ENCODE data around the gene IMMT.

Gene IMMT

GRCh38 chr2:86158286-86158685 lies 37.0 kb downstream of the IMMT start:
- Histone ChIP-seq H3K9ac (ENCODE audit: low read depth, low read length) (no peak overlapping the region), H3K4me3 (ENCODE audit: low read length) (no peak overlapping the region), H3K4me2 (ENCODE audit: low read length) (no peak overlapping the region), H3K9me3 (replicated peaks; ENCODE audit: low read length) (no peaks in the 10 kb centered on the region), H3K4me1 (ENCODE audit: control insufficient read depth, insufficient read depth, low read length) (no peaks in the 10 kb centered on the region), H3K27me3 (ENCODE audit: control insufficient read depth, insufficient read depth, low read length) (no peaks in the 10 kb centered on the region), H3K36me3 (ENCODE audit: insufficient read depth, low read length) (peaks cover 55% of the 10 kb centered on the region)

DNA sequence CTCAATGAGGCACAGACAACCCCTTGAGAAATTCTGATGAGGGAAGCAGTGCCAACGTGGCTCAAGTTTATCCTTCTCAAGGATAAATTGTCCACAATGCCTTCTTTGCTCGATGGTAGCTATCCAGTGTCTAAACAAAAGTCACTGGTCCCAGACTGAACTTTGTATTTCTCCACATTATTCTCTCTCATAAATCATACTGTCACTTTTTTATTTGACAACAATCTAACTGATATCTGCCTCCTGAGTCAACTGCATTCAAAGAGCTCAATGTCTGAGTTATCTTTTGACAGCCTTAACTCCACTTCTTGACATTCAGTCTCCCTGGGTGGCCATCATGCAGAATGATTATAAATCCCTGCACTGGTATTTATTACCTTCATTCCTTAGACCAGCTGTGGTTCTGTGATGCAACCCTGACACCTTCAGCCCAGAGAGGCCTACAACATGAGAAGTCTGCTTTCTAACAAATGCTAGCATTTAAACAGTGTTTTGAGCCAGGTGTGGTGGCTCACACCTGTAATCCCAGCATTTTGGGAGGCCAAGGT lies 38.2 kb downstream of the IMMT start:
- H3K36me3 ChIP-seq (ENCODE audit: insufficient read depth, low read length) = peaks cover 53% of the 10 kb centered on the region
- H3K4me1 ChIP-seq (ENCODE audit: control insufficient read depth, insufficient read depth, low read length) = no peaks in the 10 kb centered on the region
- no peak overlapping the region for H3K9ac ChIP-seq (ENCODE audit: low read depth, low read length)
- no peak overlapping the region for H3K4me2 ChIP-seq (ENCODE audit: low read length)
- no peaks in the 10 kb centered on the region for H3K27me3 ChIP-seq (ENCODE audit: control insufficient read depth, insufficient read depth, low read length)
- no peaks in the 10 kb centered on the region for H3K9me3 ChIP-seq (replicated peaks; ENCODE audit: low read length)
- no peak overlapping the region for H3K4me3 ChIP-seq (ENCODE audit: low read length)

GRCh38 chr2:86150502-86150901 lies 44.8 kb downstream of the IMMT start:
- Histone ChIP-seq H3K9ac (ENCODE audit: low read depth, low read length) (no peak overlapping the region), H3K4me2 (ENCODE audit: low read length) (no peak overlapping the region), H3K9me3 (replicated peaks; ENCODE audit: low read length) (no peaks in the 10 kb centered on the region), H3K27me3 (ENCODE audit: control insufficient read depth, insufficient read depth, low read length) (no peaks in the 10 kb centered on the region), H3K36me3 (ENCODE audit: insufficient read depth, low read length) (peaks cover 67% of the 10 kb centered on the region), H3K4me3 (ENCODE audit: low read length) (no peak overlapping the region), H3K4me1 (ENCODE audit: control insufficient read depth, insufficient read depth, low read length) (no peaks in the 10 kb centered on the region)

- Histone ChIP-seq H3K27me3 (ENCODE audit: control insufficient read depth, insufficient read depth, low read length) (no peaks in the 10 kb centered on the region), H3K4me2 (ENCODE audit: low read length) (no peak overlapping the region), H3K4me1 (ENCODE audit: control insufficient read depth, insufficient read depth, low read length) (no peaks in the 10 kb centered on the region), H3K4me3 (ENCODE audit: low read length) (no peak overlapping the region), H3K9ac (ENCODE audit: low read depth, low read length) (no peak overlapping the region), H3K9me3 (replicated peaks; ENCODE audit: low read length) (no peaks in the 10 kb centered on the region), H3K36me3 (ENCODE audit: insufficient read depth, low read length) (peaks cover 75% of the 10 kb centered on the region)
Observed at GRCh38 chr2:86147793-86148192, 47.5 kb downstream of the IMMT start.

DNA sequence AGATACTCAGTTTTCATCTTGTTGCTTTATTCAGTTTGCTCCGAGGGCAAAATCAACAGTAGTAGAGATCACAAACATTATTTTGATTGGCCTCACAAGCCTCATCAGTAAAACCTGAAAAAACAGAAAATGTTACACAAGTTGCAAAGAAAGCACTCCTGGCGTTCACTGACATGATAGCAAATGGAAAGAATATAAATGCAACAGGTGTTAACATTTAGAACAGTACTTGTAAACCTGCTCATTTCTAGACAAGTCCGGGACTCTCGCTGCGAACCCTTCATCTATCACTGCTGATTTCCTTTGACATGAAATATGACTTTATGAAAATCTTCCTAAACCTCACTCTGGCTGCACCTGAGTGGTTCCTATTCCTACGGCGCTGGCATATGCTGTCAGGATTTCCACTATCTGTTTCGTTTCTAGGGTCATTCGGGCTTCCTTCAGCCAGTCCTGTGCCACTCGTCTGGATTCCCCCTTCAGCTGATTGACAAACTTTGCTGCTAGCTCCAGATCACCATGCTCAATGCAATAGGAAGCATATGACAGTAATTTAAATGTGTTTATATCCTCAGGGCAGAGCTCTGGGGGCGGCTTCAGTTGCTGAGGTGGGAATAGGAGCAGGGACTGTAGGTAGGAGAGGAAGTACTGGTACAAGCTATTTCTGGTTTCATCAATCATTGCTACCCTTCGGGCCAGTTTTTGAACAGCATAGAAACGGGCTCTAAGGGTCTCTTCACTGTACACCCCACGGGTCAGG lies 51.2 kb downstream of the IMMT start:
- Histone ChIP-seq H3K9ac (ENCODE audit: low read depth, low read length) (no peak overlapping the region), H3K36me3 (ENCODE audit: insufficient read depth, low read length) (peaks cover 80% of the 10 kb centered on the region), H3K4me1 (ENCODE audit: control insufficient read depth, insufficient read depth, low read length) (no peaks in the 10 kb centered on the region), H3K4me3 (ENCODE audit: low read length) (no peak overlapping the region), H3K4me2 (ENCODE audit: low read length) (no peak overlapping the region), H3K27me3 (ENCODE audit: control insufficient read depth, insufficient read depth, low read length) (no peaks in the 10 kb centered on the region), H3K9me3 (replicated peaks; ENCODE audit: low read length) (no peaks in the 10 kb centered on the region)

DNA sequence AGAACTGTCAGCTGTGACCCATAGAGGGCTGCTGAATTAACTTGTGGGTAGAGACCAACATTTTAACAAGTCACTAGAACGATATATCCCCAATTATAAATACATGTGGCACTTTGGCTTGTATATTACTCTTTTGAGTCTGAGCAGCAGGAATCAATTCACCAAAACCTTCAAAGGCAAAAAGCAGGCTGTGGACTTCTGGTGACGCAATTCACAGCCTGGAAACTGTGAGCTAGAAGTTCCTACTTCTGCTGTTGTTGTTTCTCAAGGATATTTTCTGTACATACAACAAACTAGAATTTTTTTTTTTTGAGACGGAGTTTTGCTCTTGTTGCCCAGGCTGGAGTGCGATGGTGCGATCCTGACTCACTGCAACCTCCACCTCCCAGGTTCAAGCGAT lies 52.0 kb downstream of the IMMT start:
- H3K9ac ChIP-seq (ENCODE audit: low read depth, low read length) = no peak overlapping the region
- H3K36me3 ChIP-seq (ENCODE audit: insufficient read depth, low read length) = peaks cover 80% of the 10 kb centered on the region
- no peaks in the 10 kb centered on the region for H3K4me1 ChIP-seq (ENCODE audit: control insufficient read depth, insufficient read depth, low read length)

GRCh38 chr2:86142436-86143257 lies 52.6 kb downstream of the IMMT start:
- H3K4me3 ChIP-seq (ENCODE audit: low read length) = no peak overlapping the region
- H3K4me1 ChIP-seq (ENCODE audit: control insufficient read depth, insufficient read depth, low read length) = no peaks in the 10 kb centered on the region
- no peak overlapping the region for H3K9ac ChIP-seq (ENCODE audit: low read depth, low read length)
- H3K4me2 ChIP-seq (ENCODE audit: low read length) = no peak overlapping the region
- no peaks in the 10 kb centered on the region for H3K27me3 ChIP-seq (ENCODE audit: control insufficient read depth, insufficient read depth, low read length)
- no peaks in the 10 kb centered on the region for H3K9me3 ChIP-seq (replicated peaks; ENCODE audit: low read length)
- H3K36me3 ChIP-seq (ENCODE audit: insufficient read depth, low read length) = peaks cover 80% of the 10 kb centered on the region

More for the DNA sequence above, 52.0 kb downstream of the IMMT start:
- H3K4me2 ChIP-seq (ENCODE audit: low read length) = no peak overlapping the region
- no peaks in the 10 kb centered on the region for H3K9me3 ChIP-seq (replicated peaks; ENCODE audit: low read length)
- H3K27me3 ChIP-seq (ENCODE audit: control insufficient read depth, insufficient read depth, low read length) = no peaks in the 10 kb centered on the region
- H3K4me3 ChIP-seq (ENCODE audit: low read length) = no peak overlapping the region

- H3K9me3 ChIP-seq (replicated peaks; ENCODE audit: low read length) = no peaks in the 10 kb centered on the region
- H3K36me3 ChIP-seq (ENCODE audit: insufficient read depth, low read length) = peaks cover 84% of the 10 kb centered on the region
- H3K4me1 ChIP-seq (ENCODE audit: control insufficient read depth, insufficient read depth, low read length) = no peaks in the 10 kb centered on the region
- no peak overlapping the region for H3K9ac ChIP-seq (ENCODE audit: low read depth, low read length)
- no peaks in the 10 kb centered on the region for H3K27me3 ChIP-seq (ENCODE audit: control insufficient read depth, insufficient read depth, low read length)
- no peak overlapping the region for H3K4me3 ChIP-seq (ENCODE audit: low read length)
- no peak overlapping the region for H3K4me2 ChIP-seq (ENCODE audit: low read length)
Observed at GRCh38 chr2:86140969-86141392, 54.3 kb downstream of the IMMT start.

DNA sequence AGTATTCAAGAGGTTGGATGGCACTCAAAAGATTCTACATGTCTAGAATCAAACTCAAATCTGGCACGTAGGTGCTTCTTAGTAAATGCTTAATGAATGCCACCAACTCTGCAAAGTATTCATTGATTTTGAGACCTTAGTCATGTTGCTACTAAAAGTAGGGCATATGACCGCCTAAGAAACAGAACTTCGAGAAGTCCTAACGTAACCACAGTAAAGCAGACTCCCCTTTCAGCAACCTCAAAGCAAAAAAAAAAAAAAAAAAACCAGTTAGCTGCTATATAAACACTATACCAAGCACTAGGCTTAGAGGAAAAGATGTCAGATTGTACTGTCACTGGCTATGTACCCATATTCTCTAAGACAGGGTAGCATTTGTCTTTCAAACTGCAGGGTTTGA lies 55.3 kb downstream of the IMMT start:
- H3K4me1 ChIP-seq (ENCODE audit: control insufficient read depth, insufficient read depth, low read length) = no peaks in the 10 kb centered on the region
- no peak overlapping the region for H3K4me3 ChIP-seq (ENCODE audit: low read length)
- H3K9me3 ChIP-seq (replicated peaks; ENCODE audit: low read length) = no peaks in the 10 kb centered on the region
- no peak overlapping the region for H3K9ac ChIP-seq (ENCODE audit: low read depth, low read length)
- peaks cover 87% of the 10 kb centered on the region for H3K36me3 ChIP-seq (ENCODE audit: insufficient read depth, low read length)
- H3K4me2 ChIP-seq (ENCODE audit: low read length) = no peak overlapping the region
- H3K27me3 ChIP-seq (ENCODE audit: control insufficient read depth, insufficient read depth, low read length) = no peaks in the 10 kb centered on the region

DNA sequence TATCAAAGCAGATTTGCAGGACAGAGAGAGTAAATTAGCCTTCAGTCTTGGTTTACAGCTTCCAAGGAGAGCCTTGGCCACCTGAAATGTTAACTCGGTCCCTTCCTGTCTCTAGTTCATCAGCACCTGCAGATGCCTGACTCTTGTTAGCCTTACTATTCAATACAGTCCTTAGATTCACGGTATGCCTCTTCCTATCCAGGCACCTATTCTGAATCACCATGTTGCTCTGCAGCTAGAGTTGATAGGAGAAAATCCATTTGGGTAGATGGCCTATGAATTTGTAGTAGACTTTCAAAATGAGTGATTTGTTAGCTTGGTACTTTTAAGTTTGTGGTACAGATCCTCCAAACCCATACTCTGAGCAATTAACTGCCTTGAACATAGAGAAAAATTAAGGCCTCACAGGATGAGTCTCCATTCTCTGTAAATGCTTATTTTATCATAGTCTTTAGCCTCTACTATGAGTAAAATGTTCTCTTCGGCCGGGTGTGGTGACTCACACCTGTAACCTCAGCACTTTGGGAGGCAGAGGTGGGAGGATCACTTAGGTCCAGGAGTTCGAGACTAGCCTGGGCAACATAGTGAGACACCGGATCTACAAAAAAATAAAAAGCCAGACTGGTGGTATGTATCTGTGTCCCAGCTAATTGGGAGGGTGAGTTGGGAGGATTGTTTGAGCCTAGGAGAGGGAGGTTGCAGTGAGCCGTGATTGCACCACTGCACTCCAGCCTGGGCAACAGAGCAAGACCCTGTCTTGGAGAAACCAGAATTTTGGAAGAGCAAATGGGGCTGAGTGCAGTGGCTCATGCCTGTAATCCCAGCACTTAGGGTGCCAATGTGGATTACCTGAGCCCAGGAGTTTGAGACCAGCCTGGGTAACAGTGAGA lies 56.3 kb downstream of the IMMT start:
- Histone ChIP-seq H3K4me1 (ENCODE audit: control insufficient read depth, insufficient read depth, low read length) (no peaks in the 10 kb centered on the region), H3K4me2 (ENCODE audit: low read length) (no peak overlapping the region), H3K9ac (ENCODE audit: low read depth, low read length) (no peak overlapping the region), H3K9me3 (replicated peaks; ENCODE audit: low read length) (no peaks in the 10 kb centered on the region), H3K27me3 (ENCODE audit: control insufficient read depth, insufficient read depth, low read length) (no peaks in the 10 kb centered on the region), H3K36me3 (ENCODE audit: insufficient read depth, low read length) (peaks cover 87% of the 10 kb centered on the region), H3K4me3 (ENCODE audit: low read length) (no peak overlapping the region)

DNA sequence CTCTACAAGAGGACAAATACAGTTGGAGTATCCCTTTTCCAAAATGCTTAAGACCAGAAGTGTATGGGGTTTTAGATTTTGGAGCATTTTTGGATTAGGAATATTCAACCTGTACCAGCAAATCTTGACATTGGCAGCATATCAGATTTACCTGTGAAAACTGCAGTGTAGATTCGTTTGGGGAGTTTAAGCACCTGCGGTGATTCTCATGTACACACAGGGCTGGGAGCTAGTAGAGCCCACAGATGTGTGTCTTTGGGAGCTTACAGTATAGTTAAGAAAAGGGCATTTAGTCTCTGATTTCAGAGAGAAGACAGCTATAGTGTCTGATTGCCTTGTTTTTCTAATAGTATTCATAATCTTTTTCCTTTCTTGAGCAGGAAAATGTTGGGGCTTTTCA lies 59.1 kb downstream of the IMMT start:
- Histone ChIP-seq H3K36me3 (ENCODE audit: insufficient read depth, low read length) (peaks cover 98% of the 10 kb centered on the region), H3K9me3 (replicated peaks; ENCODE audit: low read length) (no peaks in the 10 kb centered on the region), H3K27me3 (ENCODE audit: control insufficient read depth, insufficient read depth, low read length) (no peaks in the 10 kb centered on the region), H3K4me1 (ENCODE audit: control insufficient read depth, insufficient read depth, low read length) (no peaks in the 10 kb centered on the region), H3K4me3 (ENCODE audit: low read length) (no peak overlapping the region), H3K4me2 (ENCODE audit: low read length) (no peak overlapping the region), H3K9ac (ENCODE audit: low read depth, low read length) (no peak overlapping the region)

Data from skeletal muscle satellite cell (primary cell).